ENCODE results near the gene LST1.
"Not testable (repeated sequence)": the region's sequence is repeated elsewhere in the genome, so short reads cannot be mapped to it uniquely, and the experiment has no call there.

Gene LST1

DNA sequence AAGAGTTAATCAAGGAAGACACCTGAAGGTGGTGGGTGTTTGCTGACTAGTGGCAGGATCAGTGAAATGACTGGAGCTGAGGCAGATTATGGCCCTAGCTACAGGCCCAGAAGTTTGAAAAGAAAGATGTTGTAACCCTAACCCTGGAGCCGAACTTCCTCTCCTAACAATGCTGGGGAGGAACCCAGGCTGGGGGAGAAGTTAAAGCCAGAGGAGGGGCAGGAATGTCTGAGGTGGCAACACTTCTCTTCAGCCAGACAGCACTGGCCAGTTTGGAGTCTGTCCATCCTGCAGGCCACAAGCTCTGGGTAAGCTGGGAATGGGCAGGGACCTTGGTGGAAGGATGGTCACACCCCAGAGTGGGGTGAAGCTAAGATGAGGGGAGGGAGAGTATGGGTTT, at the start of gene LST1:
Gene LST1 (plus strand): TSS at position 270 of the 400 bp plus-strand sequence. CDS start 1,023 bp downstream, outside the sequence.
- H3K27me3 Mint-ChIP-seq: no peaks in the 10 kb centered on the region
- H3K9me3 Mint-ChIP-seq: no peaks in the 10 kb centered on the region
- DNase-seq (no peak), ATAC-seq (no peak)
- H3K4me1 Mint-ChIP-seq: peaks cover 63% of the 10 kb centered on the region
- peak within 1 kb of the TSS; percentile 82 to 88 for H3K4me3 Mint-ChIP-seq
- H3K27ac Mint-ChIP-seq: peak within 1 kb of the TSS; percentile 89 to 92

DNA sequence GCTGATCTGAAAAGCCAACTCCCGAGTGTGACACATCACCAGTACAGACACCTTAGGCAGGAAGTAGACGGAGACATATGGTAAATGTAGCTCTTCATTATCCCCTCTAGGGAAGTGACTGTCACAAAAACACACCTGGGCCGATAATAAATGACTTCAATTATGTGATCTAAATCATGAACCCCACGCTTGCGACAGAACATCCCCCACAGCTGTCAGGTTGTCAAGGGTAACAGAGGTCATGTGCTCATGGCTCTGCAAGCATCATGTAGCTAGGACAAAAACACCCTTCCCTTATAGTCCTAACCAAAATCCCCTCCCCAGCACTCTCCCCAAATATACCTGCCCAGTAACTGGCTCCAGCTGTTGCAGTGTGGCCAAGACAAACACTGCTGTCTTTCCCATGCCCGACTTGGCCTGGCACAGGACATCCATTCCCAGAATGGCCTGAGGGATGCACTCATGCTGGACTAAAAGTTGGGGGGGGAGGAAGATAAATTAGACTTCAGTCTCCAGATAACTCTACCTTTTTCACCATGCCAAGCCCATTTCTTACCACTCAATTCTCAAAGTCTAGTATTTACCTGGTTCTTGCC, 47.2 kb upstream of the LST1 start:
- ATAC-seq (no peak), DNase-seq (no peak)
- peak overlapping the region; percentile 72 to 77 for H3K4me3 Mint-ChIP-seq
- no peaks in the 10 kb centered on the region for H3K27me3 Mint-ChIP-seq
- H3K27ac Mint-ChIP-seq: peak overlapping the region; percentile 71 to 72
- peaks cover 55% of the 10 kb centered on the region for H3K4me1 Mint-ChIP-seq
- no peaks in the 10 kb centered on the region for H3K9me3 Mint-ChIP-seq

DNA sequence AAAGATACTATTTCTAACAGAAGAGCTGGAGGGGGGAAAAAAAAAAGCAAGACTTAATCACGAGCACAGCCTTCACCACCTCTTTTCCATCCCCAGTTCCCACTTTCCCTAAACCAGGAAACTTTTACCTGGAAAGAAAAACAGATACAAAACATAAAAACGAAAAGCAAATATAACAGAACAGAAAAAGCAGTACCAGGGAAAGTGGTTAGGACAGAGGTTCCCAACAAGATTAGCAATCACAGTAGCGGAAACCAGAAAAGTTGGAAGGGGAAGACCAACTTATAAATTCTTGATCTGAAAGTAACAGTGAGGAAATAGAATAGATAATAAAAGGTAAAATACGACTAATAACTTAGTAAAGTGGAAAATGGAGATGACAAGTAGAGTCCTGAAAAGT, 45.4 kb upstream of the LST1 start:
- no peaks in the 10 kb centered on the region for H3K27me3 Mint-ChIP-seq
- H3K27ac Mint-ChIP-seq: peak overlapping the region; percentile 96 to 98
- ATAC-seq (no peak), DNase-seq (no peak)
- H3K9me3 Mint-ChIP-seq: no peaks in the 10 kb centered on the region
- peaks cover 51% of the 10 kb centered on the region for H3K4me1 Mint-ChIP-seq
- peak overlapping the region; percentile 72 to 77 for H3K4me3 Mint-ChIP-seq

DNA sequence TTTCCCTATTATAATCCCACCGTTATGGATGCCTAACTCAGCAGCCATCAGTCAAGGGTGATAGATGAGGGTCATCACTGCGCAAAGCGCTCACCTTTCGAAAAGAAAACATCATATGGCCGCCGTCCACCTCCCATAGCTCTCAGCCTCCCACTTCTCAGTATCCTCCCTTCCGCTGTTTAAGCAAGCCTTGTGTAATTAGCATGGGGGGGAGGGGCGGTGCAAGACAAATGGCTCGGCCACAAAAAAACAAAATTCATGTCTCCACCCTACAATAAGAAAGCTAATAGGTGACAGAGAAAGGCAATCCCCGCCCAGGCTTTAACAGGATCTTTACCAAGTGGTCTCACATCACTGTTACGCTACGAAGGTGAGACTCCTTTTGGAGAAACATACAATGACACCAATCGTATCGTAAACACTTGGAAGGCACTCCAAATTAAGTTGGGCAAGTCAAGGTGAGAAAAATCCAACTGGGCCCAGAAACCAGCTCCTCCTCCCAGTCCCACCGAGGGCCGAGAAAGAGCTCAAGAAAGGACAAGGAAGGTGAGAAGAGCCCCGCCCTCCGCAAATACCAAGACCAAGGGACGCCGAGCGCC, 44.9 kb upstream of the LST1 start:
- ATAC-seq (peak; percentile 43), DNase-seq (peak; percentile 54 to 64)
- H3K4me1 Mint-ChIP-seq: peaks cover 51% of the 10 kb centered on the region
- H3K27ac Mint-ChIP-seq: peak overlapping the region; percentile 96 to 98
- no peaks in the 10 kb centered on the region for H3K9me3 Mint-ChIP-seq
- peak overlapping the region; percentile 72 to 77 for H3K4me3 Mint-ChIP-seq
- no peaks in the 10 kb centered on the region for H3K27me3 Mint-ChIP-seq

DNA sequence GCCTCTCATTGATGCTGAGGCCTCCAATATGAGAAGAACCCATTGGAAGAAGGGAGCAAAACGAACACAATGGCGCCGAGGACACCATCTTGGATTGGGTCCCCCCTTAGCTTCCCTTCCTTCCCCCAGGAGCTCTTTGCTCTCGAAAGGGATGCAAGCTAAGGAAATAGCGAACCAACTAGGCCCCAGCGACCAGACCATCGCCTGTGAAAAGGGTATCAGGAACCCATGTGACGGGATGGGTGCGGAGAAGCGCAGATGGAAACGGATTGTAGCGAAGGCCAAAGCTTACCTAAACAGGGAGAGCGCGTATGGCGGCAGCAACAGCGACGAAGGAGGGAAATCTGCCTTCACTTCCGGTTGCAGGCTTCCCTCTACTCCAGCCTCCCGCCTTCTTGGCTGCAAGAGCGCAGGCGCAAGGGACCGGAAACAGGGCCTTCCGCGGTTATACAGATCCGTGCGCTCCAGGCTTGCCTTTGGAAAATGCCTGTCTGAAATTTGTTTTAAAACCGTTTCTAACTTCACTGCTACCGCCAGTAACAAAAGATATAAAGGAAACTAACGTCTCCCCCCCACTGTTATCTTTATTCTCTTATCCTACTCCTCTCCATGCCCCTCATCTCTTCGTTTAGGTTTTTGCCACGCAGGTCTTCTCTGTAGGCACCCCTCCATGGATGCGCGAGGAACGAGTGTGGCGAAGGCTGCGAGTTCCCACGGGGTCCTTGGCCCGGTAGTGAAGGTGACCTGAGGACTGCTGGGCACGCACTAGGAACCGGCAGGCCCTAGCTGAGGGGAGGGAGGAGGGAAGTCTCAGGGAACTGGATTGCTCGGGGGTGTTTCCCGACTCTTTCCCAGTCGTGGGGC, 44.2 kb upstream of the LST1 start, which contains the start of gene DDX39B:
Gene DDX39B (minus strand): TSS at position 346 of the 864 bp plus-strand sequence. CDS start 1,471 bp downstream, outside the sequence.
- H3K9me3 Mint-ChIP-seq: no peaks in the 10 kb centered on the region
- peak within 1 kb of the TSS; percentile 72 to 77 for H3K4me3 Mint-ChIP-seq
- peak within 1 kb of the TSS; percentile 96 to 98 for H3K27ac Mint-ChIP-seq
- peaks cover 53% of the 10 kb centered on the region for H3K4me1 Mint-ChIP-seq
- ATAC-seq: peak; percentile 84
- H3K27me3 Mint-ChIP-seq: no peaks in the 10 kb centered on the region
- peak; percentile 91 to 96 for DNase-seq

DNA sequence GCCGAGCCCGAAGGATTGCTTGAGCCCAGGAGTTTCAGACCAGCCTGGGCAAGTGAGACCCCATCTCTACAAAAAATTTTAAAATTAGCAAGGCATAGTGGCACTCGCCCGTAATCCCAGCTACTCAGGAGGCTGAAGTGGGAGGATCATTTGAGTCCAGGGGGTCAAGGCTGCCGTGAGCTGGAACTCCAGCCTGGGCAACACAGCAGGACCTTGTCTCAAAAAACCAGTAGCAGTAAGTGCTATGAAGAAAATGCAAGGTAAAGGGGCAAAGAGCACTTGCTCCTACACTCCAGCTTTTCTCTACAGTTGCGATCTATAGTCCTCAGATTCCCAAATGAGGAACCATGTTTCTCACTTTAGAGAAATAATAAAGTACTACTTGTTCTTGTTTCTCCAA, 42.4 kb upstream of the LST1 start:
- ATAC-seq (no peak), DNase-seq (no peak)
- no peak overlapping the region for H3K27ac Mint-ChIP-seq
- peaks cover 48% of the 10 kb centered on the region for H3K4me1 Mint-ChIP-seq
- H3K27me3 Mint-ChIP-seq: no peaks in the 10 kb centered on the region
- no peaks in the 10 kb centered on the region for H3K9me3 Mint-ChIP-seq
- H3K4me3 Mint-ChIP-seq: no peak overlapping the region

DNA sequence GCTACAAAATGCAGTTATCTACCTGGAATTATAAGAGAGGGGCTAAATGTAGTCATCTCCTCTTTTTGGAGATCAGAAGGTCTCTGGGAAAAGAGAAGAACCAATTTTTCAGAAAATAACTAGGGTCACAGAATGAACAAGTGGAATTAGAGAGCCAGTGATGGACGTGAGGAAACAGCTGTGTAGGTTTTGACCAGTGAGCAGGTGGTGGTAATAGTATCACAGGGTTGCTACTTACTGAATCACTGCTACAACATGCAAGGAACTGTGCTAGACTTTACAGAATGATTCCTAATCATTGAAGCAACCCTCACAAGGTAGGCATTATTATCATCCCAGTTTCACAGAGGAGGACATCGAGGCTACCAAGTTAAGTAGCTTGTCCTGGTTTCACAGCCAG, 41.4 kb upstream of the LST1 start:
- no peak for DNase-seq
- ATAC-seq: no peak
- no peak overlapping the region for H3K27ac Mint-ChIP-seq
- H3K9me3 Mint-ChIP-seq: no peaks in the 10 kb centered on the region
- no peak overlapping the region for H3K4me3 Mint-ChIP-seq
- peaks cover 38% of the 10 kb centered on the region for H3K4me1 Mint-ChIP-seq
- H3K27me3 Mint-ChIP-seq: no peaks in the 10 kb centered on the region

DNA sequence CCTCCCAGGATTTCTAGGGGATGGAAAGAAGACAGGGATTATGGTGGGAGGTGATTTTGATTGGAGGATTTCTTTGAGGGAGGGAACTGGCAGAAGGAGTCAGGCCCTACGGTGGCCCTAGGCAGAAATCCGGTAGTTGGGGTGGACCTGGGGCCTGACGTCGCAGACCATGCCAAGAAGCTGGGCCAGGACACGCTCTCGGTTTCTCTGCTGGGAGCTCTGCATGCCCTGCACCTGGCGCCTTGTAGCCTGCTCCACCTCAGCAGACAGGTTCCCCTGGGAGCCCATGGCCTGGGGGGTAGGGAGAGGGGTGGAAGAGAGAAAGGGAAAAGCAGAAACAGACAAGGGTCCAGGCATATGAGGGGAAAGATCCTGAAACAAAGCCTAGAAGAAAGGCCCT, 40.8 kb upstream of the LST1 start:
- peaks cover 34% of the 10 kb centered on the region for H3K4me1 Mint-ChIP-seq
- no peak overlapping the region for H3K27ac Mint-ChIP-seq
- no peaks in the 10 kb centered on the region for H3K9me3 Mint-ChIP-seq
- ATAC-seq (no peak), DNase-seq (no peak)
- no peaks in the 10 kb centered on the region for H3K27me3 Mint-ChIP-seq
- H3K4me3 Mint-ChIP-seq: peak overlapping the region in 1 of 2 donors; percentile 5

DNA sequence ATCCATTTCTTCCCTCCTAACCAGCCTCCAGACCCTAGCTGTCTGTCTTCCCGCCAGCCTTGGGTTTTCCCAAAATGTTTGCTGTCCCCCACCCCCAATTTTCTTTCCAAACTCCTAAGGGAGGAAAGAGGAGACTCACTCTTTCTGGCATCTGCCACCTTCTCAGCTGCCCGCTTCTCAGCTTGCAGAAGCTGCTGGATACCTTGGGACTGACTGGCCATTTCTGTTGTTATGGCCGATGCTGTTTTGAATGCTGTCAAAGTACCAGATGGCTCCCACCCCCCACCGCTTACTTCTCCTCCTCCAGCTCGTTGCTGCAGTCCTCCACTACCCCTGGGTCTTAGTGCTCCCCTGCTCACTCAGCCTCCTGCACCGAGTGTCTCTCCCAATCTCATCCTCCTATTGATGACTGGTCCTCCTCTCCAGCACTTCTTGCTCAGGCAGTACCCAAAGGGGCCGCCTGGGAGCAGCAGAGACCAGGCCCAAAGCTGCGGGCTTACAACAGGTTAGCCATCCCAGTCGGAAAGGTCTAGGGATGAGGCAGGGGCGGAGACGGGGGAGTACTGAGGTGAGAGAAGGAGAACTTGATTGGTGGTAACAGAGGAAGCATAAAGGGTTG, 39.6 kb upstream of the LST1 start, which contains the start of gene ATP6V1G2:
Gene ATP6V1G2 (minus strand): TSS at position 270 of the 619 bp plus-strand sequence. CDS start 49 bp downstream, at position 221.
- peaks cover 42% of the 10 kb centered on the region for H3K4me1 Mint-ChIP-seq
- ATAC-seq (peak; percentile 80), DNase-seq (peak; percentile 91 to 93)
- H3K4me3 Mint-ChIP-seq: peak within 1 kb of the TSS; percentile 83 to 90
- no peaks in the 10 kb centered on the region for H3K9me3 Mint-ChIP-seq
- no peaks in the 10 kb centered on the region for H3K27me3 Mint-ChIP-seq
- H3K27ac Mint-ChIP-seq: peak within 1 kb of the TSS; percentile 75 to 78

DNA sequence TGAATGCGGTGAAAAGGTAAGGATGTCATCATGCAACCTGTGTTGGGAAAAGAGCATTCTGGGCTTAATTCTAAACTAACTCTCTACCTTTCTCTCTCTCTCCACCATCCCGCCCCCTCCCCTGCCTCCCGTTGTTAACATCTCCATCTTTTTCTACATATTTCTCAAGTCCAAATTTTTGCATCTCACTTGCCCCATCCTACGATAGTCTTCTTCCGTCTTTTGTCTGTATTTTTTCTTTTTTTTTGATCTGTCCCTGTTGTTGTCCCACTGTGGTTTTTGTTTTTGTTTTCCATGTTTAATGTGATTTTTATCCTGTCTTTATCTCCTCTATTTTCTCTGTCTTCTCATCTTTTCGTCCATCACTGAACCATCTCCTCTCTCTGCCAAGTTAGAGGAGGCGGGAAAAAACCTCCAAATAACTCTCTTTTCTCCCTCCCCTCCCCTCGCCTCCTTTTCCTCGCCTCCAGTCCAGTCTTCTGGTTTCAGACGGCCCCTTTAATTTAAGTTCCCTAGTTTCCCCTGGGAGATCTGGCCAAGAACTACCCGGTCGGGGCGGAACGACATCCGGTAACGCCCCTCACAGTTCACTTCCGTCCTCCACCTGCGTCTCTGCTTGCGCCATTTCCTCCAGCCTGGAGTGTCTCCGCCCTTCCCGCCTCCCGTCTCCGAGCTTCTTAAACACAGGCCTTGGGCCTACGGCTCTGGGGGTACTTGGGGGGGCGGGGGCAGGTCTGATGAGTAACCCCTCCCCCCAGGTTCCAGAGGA, 38.9 kb upstream of the LST1 start, which contains the start of gene NFKBIL1:
Gene NFKBIL1 (plus strand): TSS at position 651 of the 769 bp plus-strand sequence. CDS start 87 bp downstream, at position 738.
- Mint-ChIP-seq H3K27ac (peak within 1 kb of the TSS; percentile 75 to 78), H3K9me3 (no peaks in the 10 kb centered on the region), H3K4me3 (peak within 1 kb of the TSS; percentile 83 to 90), H3K27me3 (no peaks in the 10 kb centered on the region), H3K4me1 (peaks cover 49% of the 10 kb centered on the region)
- peak; percentile 86 to 94 for DNase-seq
- peak; percentile 88 for ATAC-seq

DNA sequence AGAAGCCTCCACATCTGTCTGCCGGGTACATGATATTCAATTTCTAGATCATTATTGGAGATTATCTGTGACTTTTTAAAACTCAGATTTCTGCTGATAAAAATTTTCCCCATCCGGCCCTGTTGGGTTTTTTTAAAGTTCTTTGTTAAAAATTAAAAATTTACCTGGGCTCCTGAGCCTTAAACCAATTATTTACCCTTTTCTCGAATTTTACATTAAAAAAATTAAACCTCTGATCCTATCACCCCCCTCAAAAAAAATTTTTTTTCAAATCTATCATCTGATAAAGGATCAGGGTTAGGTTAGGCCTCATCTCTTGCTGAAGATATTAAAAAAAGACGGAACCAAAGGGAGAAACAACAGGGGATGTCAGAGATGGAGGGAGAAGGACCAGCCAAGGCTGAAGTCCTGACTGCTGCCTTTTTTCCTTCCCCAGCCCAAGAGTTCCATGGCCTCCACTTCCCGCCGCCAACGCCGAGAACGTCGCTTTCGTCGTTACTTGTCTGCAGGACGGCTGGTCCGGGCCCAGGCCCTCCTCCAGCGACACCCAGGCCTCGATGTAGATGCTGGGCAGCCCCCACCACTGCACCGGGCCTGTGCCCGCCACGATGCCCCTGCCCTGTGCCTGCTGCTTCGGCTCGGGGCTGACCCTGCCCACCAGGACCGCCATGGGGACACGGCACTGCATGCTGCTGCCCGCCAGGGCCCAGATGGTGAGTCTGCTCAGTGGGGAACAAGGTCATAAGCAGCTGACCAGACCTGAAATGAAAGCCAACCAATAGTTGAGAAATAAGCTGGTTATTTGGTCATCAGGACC, 38.1 kb upstream of the LST1 start:
- peak overlapping the region; percentile 83 to 90 for H3K4me3 Mint-ChIP-seq
- no peak for ATAC-seq
- H3K27me3 Mint-ChIP-seq: no peaks in the 10 kb centered on the region
- DNase-seq: no peak
- H3K27ac Mint-ChIP-seq: peak overlapping the region; percentile 75 to 78
- H3K4me1 Mint-ChIP-seq: peaks cover 52% of the 10 kb centered on the region
- H3K9me3 Mint-ChIP-seq: no peaks in the 10 kb centered on the region

DNA sequence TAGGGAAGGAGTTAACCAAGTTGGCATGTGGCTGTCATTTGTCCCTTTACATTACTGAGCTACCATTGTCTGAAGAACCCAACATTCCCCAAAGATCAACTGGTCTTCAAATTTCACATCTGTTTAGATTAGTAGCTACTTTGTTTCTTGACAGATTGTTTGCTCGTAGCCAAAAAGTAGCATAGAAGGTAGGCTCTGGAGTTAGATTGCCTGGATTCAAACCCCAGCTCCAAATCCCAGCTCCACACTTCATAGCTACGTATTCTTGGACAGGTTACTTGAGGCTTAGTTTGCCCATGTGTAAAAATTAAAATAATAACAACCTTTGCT, 37.6 kb upstream of the LST1 start:
- Mint-ChIP-seq H3K27ac (no peak overlapping the region), H3K9me3 (no peaks in the 10 kb centered on the region), H3K27me3 (no peaks in the 10 kb centered on the region), H3K4me1 (peaks cover 52% of the 10 kb centered on the region), H3K4me3 (peak overlapping the region; percentile 83 to 90)
- DNase-seq: no peak
- ATAC-seq: no peak

DNA sequence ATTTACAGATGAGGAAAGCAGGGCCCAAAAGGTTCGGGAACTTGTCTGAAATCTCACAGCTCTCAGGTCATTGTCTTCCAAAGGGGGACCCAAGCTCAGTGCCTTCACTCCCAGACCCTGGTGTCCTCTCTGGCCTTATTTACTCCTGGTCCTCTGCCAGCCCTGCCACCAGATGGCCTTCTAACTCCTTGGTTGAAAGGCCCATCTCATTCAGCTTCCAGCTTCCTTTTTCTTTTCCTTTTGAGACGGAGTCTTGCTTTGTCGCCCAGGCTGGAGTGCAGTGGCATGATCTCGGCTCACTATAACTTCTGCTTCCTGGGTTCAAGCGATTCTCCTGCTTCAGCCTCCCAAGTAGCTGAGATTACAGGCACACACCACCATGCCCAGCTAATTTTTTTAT, 34.7 kb upstream of the LST1 start:
- DNase-seq: peak; percentile 41 to 48
- H3K27me3 Mint-ChIP-seq, H3K27ac Mint-ChIP-seq, ATAC-seq, H3K9me3 Mint-ChIP-seq: not testable (repeated sequence)
- Mint-ChIP-seq H3K4me3 (peak overlapping the region; percentile 11 to 39), H3K4me1 (peaks cover 55% of the 10 kb centered on the region)

DNA sequence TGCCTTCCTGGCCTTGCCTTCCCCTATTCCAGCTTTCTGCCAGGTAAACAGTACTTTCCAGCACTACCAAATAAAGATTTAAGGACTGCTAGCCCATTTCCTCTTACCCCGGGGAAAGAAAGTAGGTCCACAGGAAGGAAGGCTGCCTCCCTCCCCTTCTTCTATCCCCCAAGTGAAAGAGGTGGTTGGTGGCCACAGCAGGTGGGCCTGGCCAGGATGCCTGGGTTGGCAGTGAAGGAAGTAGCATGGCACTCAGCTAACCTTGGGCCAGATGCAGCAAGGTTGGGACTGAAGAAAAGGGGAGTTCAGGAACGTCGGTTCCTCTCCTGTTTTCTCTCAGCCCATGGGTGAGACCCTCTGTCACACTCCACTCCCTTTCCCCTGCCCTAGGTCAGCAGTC, 29.8 kb upstream of the LST1 start:
- DNase-seq: no peak
- H3K9me3 Mint-ChIP-seq: no peaks in the 10 kb centered on the region
- H3K27me3 Mint-ChIP-seq: no peaks in the 10 kb centered on the region
- H3K27ac Mint-ChIP-seq: no peak overlapping the region
- H3K4me3 Mint-ChIP-seq: peak overlapping the region; percentile 18 to 44
- peaks cover 79% of the 10 kb centered on the region for H3K4me1 Mint-ChIP-seq
- no peak for ATAC-seq

All from stimulated activated naive CD8-positive, alpha-beta T cell treated with anti-CD3 and anti-CD28 coated beads, Interleukin-15, amount 100 ng/mL, for 72 hours (primary cell).